Stomach (tissue), 4 donors: ENCODE data around the gene STEAP4.

Experiments used
- CTCF ChIP-seq, 7 experiments: fragments of 450-650 bp in 4 of 7; fragments of 200-600 bp in 3 of 7; sonication (generic) in 3 of 7; IDR thresholded peaks; one replicate each; pipeline ENCODE4 v1.5.1; 2016 to 2019; ENCODE audit warnings: antibody characterized with exemption in 7 of 7, control low read depth in 2 of 7, mild to moderate bottlenecking in 1 of 7
- EP300 ChIP-seq: sonication (generic); formaldehyde crosslinking; IDR thresholded peaks from one replicate; pipeline ENCODE4 v1.6.1; 2017; ENCODE audit warnings: antibody characterized with exemption
- POLR2A ChIP-seq, 4 donors: fragments of 450-650 bp; IDR thresholded peaks; one replicate each; pipeline ENCODE4 v1.6.1; 2016; ENCODE audit warnings: antibody characterized with exemption in 4 of 4, control low read depth in 2 of 4, mild to moderate bottlenecking in 1 of 4, moderate library complexity in 1 of 4
- POLR2AphosphoS5 ChIP-seq, 3 donors: sonication (generic); formaldehyde crosslinking; IDR thresholded peaks; one replicate each; pipeline ENCODE4 v1.6.1; 2016; ENCODE audit warnings: antibody characterized with exemption in 3 of 3

- TF ChIP-seq POLR2A (IDR thresholded peaks at IDR 0.05) (no peak), EP300 (no peak), POLR2AphosphoS5 (IDR thresholded peaks at IDR 0.05) (no peak), CTCF (IDR thresholded peaks at IDR 0.05) (no peak)
Observed at GRCh38 chr7:88344271-88344670, 37.6 kb upstream of the STEAP4 start.
